Right lobe of liver (tissue), 4 donors: ENCODE measurements around the gene PEX12.

Experiments used
- POLR2A ChIP-seq: fragments of 450-650 bp; IDR thresholded peaks from one replicate; pipeline ENCODE4 v1.6.1; 2017; ENCODE audit warnings: antibody characterized with exemption, mild to moderate bottlenecking
- TF ChIP-seq, protein P1 (sequence below), 4 donors: fragments of 200-600 bp in 3 of 4; fragments of 450-650 bp in 1 of 4; IDR thresholded peaks; one replicate each; pipeline versions ENCODE4 v1.5.1 to v1.8.0; 2016 to 2022; ENCODE audit warnings: antibody characterized with exemption in 4 of 4, mild to moderate bottlenecking in 2 of 4
- donor health status: DM: no; HTN: no; CAD: no.
- donor health status: DM: no; HTN: no; CAD: no.
- donor health status: DM: no; HTN: yes; CAD: no.

DNA sequence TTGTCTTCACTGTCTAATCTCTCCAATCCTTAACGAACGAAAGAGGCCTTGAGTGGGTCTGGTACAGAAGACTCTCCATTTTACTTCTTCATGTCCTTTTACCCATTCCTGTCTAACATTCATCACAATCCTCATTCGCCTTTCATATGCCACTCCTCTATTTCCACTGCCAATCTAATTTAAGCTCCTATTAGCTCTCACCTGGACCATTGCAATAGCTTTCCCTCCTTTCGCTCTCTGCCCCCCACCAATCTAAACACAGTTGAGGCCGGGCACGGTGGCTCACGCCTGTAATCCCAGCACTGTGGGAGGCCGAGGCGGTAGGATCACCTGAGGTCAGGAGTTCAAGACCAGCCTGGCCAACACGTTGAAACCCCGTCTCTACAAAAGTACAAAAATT, 11.4 kb downstream of the PEX12 start:
- TF ChIP-seq, protein P1, sequence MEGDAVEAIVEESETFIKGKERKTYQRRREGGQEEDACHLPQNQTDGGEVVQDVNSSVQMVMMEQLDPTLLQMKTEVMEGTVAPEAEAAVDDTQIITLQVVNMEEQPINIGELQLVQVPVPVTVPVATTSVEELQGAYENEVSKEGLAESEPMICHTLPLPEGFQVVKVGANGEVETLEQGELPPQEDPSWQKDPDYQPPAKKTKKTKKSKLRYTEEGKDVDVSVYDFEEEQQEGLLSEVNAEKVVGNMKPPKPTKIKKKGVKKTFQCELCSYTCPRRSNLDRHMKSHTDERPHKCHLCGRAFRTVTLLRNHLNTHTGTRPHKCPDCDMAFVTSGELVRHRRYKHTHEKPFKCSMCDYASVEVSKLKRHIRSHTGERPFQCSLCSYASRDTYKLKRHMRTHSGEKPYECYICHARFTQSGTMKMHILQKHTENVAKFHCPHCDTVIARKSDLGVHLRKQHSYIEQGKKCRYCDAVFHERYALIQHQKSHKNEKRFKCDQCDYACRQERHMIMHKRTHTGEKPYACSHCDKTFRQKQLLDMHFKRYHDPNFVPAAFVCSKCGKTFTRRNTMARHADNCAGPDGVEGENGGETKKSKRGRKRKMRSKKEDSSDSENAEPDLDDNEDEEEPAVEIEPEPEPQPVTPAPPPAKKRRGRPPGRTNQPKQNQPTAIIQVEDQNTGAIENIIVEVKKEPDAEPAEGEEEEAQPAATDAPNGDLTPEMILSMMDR (IDR thresholded peaks at IDR 0.05): no peak
- no peak for TF ChIP-seq POLR2A
